Measurements from ENCODE around the gene DOHH.

DNA sequence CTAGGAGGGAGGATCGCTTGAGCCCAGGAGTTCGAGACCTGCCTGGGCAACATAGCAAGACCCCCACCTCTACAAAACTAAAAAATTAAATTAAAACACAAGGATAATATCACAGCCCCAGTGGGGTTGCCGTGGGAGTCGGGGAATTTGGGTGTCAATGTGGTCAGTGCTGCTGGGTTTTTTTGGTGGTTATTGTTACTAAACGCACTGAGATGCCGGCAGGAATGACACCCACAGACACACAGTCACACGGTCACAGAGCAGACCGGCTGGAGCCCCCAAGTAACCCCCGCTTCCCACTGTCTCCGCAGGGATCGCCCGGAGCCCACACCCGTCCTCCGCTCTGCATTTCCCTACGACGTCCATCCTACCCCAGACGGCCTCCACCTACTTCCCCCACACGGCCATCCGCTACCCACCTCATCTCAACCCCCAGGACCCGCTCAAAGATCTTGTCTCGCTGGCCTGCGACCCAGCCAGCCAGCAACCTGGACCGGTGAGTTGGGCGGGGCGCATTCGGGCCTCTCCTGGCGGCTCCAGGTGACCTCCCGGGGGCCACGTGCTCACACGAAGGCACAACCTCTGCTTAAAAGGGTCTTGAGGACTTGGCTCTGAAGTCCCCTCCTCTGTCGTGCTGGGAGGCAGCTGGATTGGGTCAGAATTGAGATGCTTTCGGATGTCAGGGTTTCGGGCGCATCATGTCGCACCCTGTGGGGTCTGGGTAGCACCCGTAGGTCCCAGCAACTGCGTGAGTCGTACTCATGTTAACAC, 48.1 kb downstream of the DOHH start:
- TF ChIP-seq, protein P1, sequence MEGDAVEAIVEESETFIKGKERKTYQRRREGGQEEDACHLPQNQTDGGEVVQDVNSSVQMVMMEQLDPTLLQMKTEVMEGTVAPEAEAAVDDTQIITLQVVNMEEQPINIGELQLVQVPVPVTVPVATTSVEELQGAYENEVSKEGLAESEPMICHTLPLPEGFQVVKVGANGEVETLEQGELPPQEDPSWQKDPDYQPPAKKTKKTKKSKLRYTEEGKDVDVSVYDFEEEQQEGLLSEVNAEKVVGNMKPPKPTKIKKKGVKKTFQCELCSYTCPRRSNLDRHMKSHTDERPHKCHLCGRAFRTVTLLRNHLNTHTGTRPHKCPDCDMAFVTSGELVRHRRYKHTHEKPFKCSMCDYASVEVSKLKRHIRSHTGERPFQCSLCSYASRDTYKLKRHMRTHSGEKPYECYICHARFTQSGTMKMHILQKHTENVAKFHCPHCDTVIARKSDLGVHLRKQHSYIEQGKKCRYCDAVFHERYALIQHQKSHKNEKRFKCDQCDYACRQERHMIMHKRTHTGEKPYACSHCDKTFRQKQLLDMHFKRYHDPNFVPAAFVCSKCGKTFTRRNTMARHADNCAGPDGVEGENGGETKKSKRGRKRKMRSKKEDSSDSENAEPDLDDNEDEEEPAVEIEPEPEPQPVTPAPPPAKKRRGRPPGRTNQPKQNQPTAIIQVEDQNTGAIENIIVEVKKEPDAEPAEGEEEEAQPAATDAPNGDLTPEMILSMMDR (IDR thresholded peaks at IDR 0.05; ENCODE audit: insufficient read depth, low read depth, low read length): no peak
- no peak for TF ChIP-seq EZH2 (IDR thresholded peaks at IDR 0.05; ENCODE audit: insufficient read depth, low read length)
